PC-3 (cell line): ENCODE results near the gene ITGAL. TPM values are rescaled to one million over a fixed set of nuclear protein-coding genes. Genes with fewer than 3 reads are reported as not detected.

Experiments used
- ATAC-seq: fragments of 200-7000 bp; cut with Tn5 transposase; 2 replicates; pipeline ENCODE4 v1.9.1; 2020; ENCODE audit warnings: mild to moderate bottlenecking, moderate library complexity
- BruUV-seq: library from RNA; stranded (reverse); fragments of 400-500 nt; replicated peaks from 2 replicates; lab custom pipeline; 2021; lab: Mats Ljungman, UMichigan
- CTCF ChIA-PET: fragments of 300-600 bp; sonication (Branson Sonifier 250); formaldehyde crosslinking; loops from one replicate; lab custom pipeline; 2022; ENCODE audit warnings: antibody characterized with exemption; lab: Charles Lee
- POLR2A ChIA-PET: fragments of 300-600 bp; sonication (Branson Sonifier 250); formaldehyde crosslinking; loops from one replicate; lab custom pipeline; 2022; ENCODE audit warnings: antibody characterized with exemption; ENCODE audit not compliant: unreplicated experiment; lab: Charles Lee
- DNase-seq: peaks from one replicate; pipeline ENCODE4 v3.0.0-alpha.2; 2015
- H2AFZ ChIP-seq: fragments of 300-600 bp; sonication (generic); 2 replicates; pipeline ENCODE4 v1.6.0; 2016; ENCODE audit warnings: antibody characterized with exemption, low read length
- H3F3A ChIP-seq: fragments of 300-600 bp; sonication (generic); one replicate; pipeline ENCODE4 v1.6.0; 2017; ENCODE audit warnings: antibody characterized with exemption, low read length, control low read depth, mild to moderate bottlenecking; ENCODE audit not compliant: unreplicated experiment
- H3K27ac ChIP-seq: fragments of 300-600 bp; sonication (generic); 2 replicates; pipeline ENCODE4 v1.5.1; 2016; ENCODE audit warnings: mild to moderate bottlenecking, low read length
- H3K27me3 ChIP-seq: fragments of 300-600 bp; sonication (generic); 2 replicates; pipeline ENCODE4 v1.6.1; 2016; ENCODE audit warnings: low read length, mixed read lengths
- H3K36me3 ChIP-seq: fragments of 300-600 bp; sonication (generic); 2 replicates; pipeline ENCODE4 v1.6.1; 2016; ENCODE audit warnings: low read depth, mixed run types, low read length, mixed read lengths
- H3K4me1 ChIP-seq: fragments of 300-600 bp; sonication (generic); 2 replicates; pipeline ENCODE4 v1.5.1; 2016; ENCODE audit warnings: low read length; ENCODE audit not compliant: insufficient read depth
- H3K4me2 ChIP-seq: fragments of 300-600 bp; sonication (generic); 2 replicates; pipeline ENCODE4 v1.6.0; 2016; ENCODE audit warnings: low read length
- H3K4me3 ChIP-seq: fragments of 300-600 bp; sonication (generic); 2 replicates; pipeline ENCODE4 v1.5.1; 2016; ENCODE audit warnings: mild to moderate bottlenecking, low read length, mixed read lengths
- H3K79me2 ChIP-seq: fragments of 300-600 bp; sonication (generic); 2 replicates; pipeline ENCODE4 v1.6.1; 2017; ENCODE audit warnings: low read length, mixed read lengths
- H3K9ac ChIP-seq: fragments of 300-600 bp; sonication (generic); 2 replicates; pipeline ENCODE4 v1.6.0; 2016; ENCODE audit warnings: mild to moderate bottlenecking, low read length
- H3K9me2 ChIP-seq: fragments of 300-600 bp; sonication (generic); replicated peaks from 2 replicates; pipeline ENCODE4 v1.6.1; 2016; ENCODE audit warnings: mixed run types, low read length, mixed read lengths
- H3K9me3 ChIP-seq: fragments of 300-600 bp; sonication (generic); 2 replicates; pipeline ENCODE4 v1.6.1; 2016; ENCODE audit warnings: low read length, mixed read lengths
- H4K20me1 ChIP-seq: fragments of 300-600 bp; sonication (generic); 2 replicates; pipeline ENCODE4 v1.6.1; 2016; ENCODE audit warnings: low read length, mixed read lengths
- CTCF ChIP-seq: fragments of 300-600 bp; sonication (generic); conservative IDR thresholded peaks from 2 replicates; pipeline ENCODE4 v1.5.1; 2017; ENCODE audit warnings: antibody characterized with exemption, low read depth, mild to moderate bottlenecking, low read length
- EZH2 ChIP-seq: fragments of 300-600 bp; sonication (generic); IDR thresholded peaks from one replicate; pipeline ENCODE4 v1.6.1; 2017; ENCODE audit warnings: antibody characterized with exemption, mild to moderate bottlenecking, low read length; ENCODE audit not compliant: unreplicated experiment
- EZH2phosphoT487 ChIP-seq: fragments of 300-600 bp; sonication (generic); IDR thresholded peaks from 2 replicates; pipeline ENCODE4 v1.6.1; 2018; ENCODE audit warnings: mild to moderate bottlenecking, antibody characterized with exemption, low read length, borderline replicate concordance
- intact Hi-C: fragments of 100-400 bp; cut with micrococcal nuclease; formaldehyde crosslinking; loops from 2 replicates; pipeline ENCODE4 v1.9.0; 2023
- total RNA-seq: library from RNA; depleted of rRNA; stranded (reverse); fragments of >200 nt; gene quantifications from 2 replicates; pipeline ENCODE4 v1.2.3, GENCODE V29; 2014

Gene ITGAL
- total RNA-seq, 1 experiment from 2014 or later = not detected

- Histone ChIP-seq H3K27ac (no peak overlapping the region), H3K36me3 (no peaks in the 10 kb centered on the region), H3K9ac (no peak overlapping the region), H3F3A (no peaks in the 10 kb centered on the region), H3K4me3 (no peak overlapping the region), H3K27me3 (no peaks in the 10 kb centered on the region), H3K79me2 (peaks cover 16% of the 10 kb centered on the region), H3K4me2 (no peak overlapping the region), H4K20me1 (no peaks in the 10 kb centered on the region), H3K4me1 (peaks cover 15% of the 10 kb centered on the region), H3K9me2 (no peaks in the 10 kb centered on the region), H3K9me3 (no peaks in the 10 kb centered on the region), H2AFZ (no peak overlapping the region)
- intact Hi-C loops = loop anchor here (10.0 kb wide), 1 partner anchor 85 kb away; the partner anchor contains the start of gene ZNF768
- BruUV-seq = no TSS peak
- DNase-seq (no peak), ATAC-seq (no peak)
- CTCF ChIA-PET = no interaction called here
- no peak for TF ChIP-seq EZH2
- no peak for TF ChIP-seq EZH2phosphoT487
- TF ChIP-seq CTCF = no peak
- POLR2A ChIA-PET = no interaction called here
These were observed 32.7 kb upstream of the ITGAL start for GRCh38 chr16:30439720-30440348.

GRCh38 chr16:30443631-30444030, 28.9 kb upstream of the ITGAL start:
- intact Hi-C loops = loop anchor here (10.0 kb wide), 1 partner anchor 81 kb away; the partner anchor contains the start of gene ZNF768
- ATAC-seq (no peak), DNase-seq (no peak)
- H3K79me2 ChIP-seq = peaks cover 24% of the 10 kb centered on the region
- no peaks in the 10 kb centered on the region for H3K9me3 ChIP-seq
- H3K27me3 ChIP-seq = no peaks in the 10 kb centered on the region
- ChIA-PET POLR2A (no interaction called here), CTCF (no interaction called here)
- H2AFZ ChIP-seq = no peak overlapping the region
- no peaks in the 10 kb centered on the region for H4K20me1 ChIP-seq
- peaks cover 19% of the 10 kb centered on the region for H3K4me1 ChIP-seq
- peak overlapping the region; percentile 98; the same call in 1 of the 2 replicates for H3K4me2 ChIP-seq
- no peak overlapping the region for H3K27ac ChIP-seq
- H3K9me2 ChIP-seq = no peaks in the 10 kb centered on the region
- BruUV-seq = no TSS peak
- H3F3A ChIP-seq = no peaks in the 10 kb centered on the region
- TF ChIP-seq EZH2 (no peak), CTCF (no peak), EZH2phosphoT487 (no peak)
- H3K36me3 ChIP-seq = no peaks in the 10 kb centered on the region
- H3K9ac ChIP-seq = no peak overlapping the region
- H3K4me3 ChIP-seq = peak overlapping the region; percentile 96; the same call in 1 of the 2 replicates
